OCI-LY3 (cell line): ENCODE measurements around the gene TBL1XR1.

Experiments used
- H2AFZ ChIP-seq: fragments of 200-600, 300-600 bp; shearing (Covaris generic); 2 replicates; pipeline ENCODE4 v1.6.0; 2014; ENCODE audit warnings: antibody characterized with exemption, low read depth, low read length
- H3K27ac ChIP-seq: fragments of 200-600, 300-600 bp; sonication (generic); 2 replicates; pipeline ENCODE4 v1.5.1; 2014; ENCODE audit warnings: mild to moderate bottlenecking, low read length, moderate library complexity, mixed read lengths
- H3K27me3 ChIP-seq: fragments of 200-600, 300-600 bp; sonication (generic); 2 replicates; pipeline ENCODE4 v1.6.1; 2014; ENCODE audit warnings: low read depth, low read length, mixed read lengths
- H3K36me3 ChIP-seq: fragments of 200-600, 300-600 bp; sonication (generic); replicated peaks from 2 replicates; pipeline ENCODE3; 2014; ENCODE audit warnings: low read depth, low read length, mixed read lengths
- H3K4me1 ChIP-seq: fragments of 300-600, 200-600 bp; sonication (generic); 2 replicates; pipeline ENCODE4 v1.6.1; 2014; ENCODE audit warnings: low read length, mixed read lengths
- H3K4me2 ChIP-seq: fragments of 200-600, 300-600 bp; sonication (generic); 2 replicates; pipeline ENCODE4 v1.6.1; 2014; ENCODE audit warnings: low read length, mixed read lengths
- H3K4me3 ChIP-seq: fragments of 300-600, 200-600 bp; sonication (generic); 2 replicates; pipeline ENCODE4 v1.5.1; 2014; ENCODE audit warnings: antibody characterized with exemption, mild to moderate bottlenecking, low read length, moderate library complexity
- H3K79me2 ChIP-seq: fragments of 300-600, 200-600 bp; shearing (Covaris generic); 2 replicates; pipeline ENCODE4 v1.6.1; 2014; ENCODE audit warnings: mild to moderate bottlenecking, low read length, mixed read lengths
- H3K9ac ChIP-seq: fragments of 300-600, 200-600 bp; shearing (Covaris generic); 2 replicates; pipeline ENCODE4 v1.6.0; 2014; ENCODE audit warnings: mild to moderate bottlenecking, low read length, moderate library complexity
- H3K9me3 ChIP-seq: fragments of 200-600, 300-600 bp; shearing (Covaris generic); 2 replicates; pipeline ENCODE4 v1.6.1; 2014; ENCODE audit warnings: low read length, mixed read lengths; ENCODE audit not compliant: insufficient read depth
- H4K20me1 ChIP-seq: fragments of 200-600, 300-600 bp; sonication (generic); 2 replicates; pipeline ENCODE4 v1.6.1; 2016; ENCODE audit warnings: low read length, mixed read lengths; ENCODE audit not compliant: insufficient read depth
- CTCF ChIP-seq: fragments of 200-600, 300-600 bp; sonication (generic); IDR thresholded peaks from 2 replicates; pipeline ENCODE4 v1.5.1; 2014; ENCODE audit warnings: antibody characterized with exemption, low read length, low read depth
- EZH2phosphoT487 ChIP-seq: fragments of 200-600 bp; shearing (Covaris generic); IDR thresholded peaks from 2 replicates; pipeline ENCODE4 v1.6.1; 2018; ENCODE audit warnings: antibody characterized with exemption, mixed run types, low read depth

Gene TBL1XR1

GRCh38 chr3:177123822-177124221 is 73.5 kb downstream of the TBL1XR1 start:
- no peak for TF ChIP-seq EZH2phosphoT487
- TF ChIP-seq CTCF = no peak
- H3K36me3 ChIP-seq = peaks cover 28% of the 10 kb centered on the region
- no peak overlapping the region for H2AFZ ChIP-seq
- H3K9ac ChIP-seq = no peak overlapping the region
- peaks cover 100% of the 10 kb centered on the region for H4K20me1 ChIP-seq
- no peak overlapping the region for H3K27ac ChIP-seq
- no peaks in the 10 kb centered on the region for H3K9me3 ChIP-seq
- H3K27me3 ChIP-seq = no peaks in the 10 kb centered on the region
- no peak overlapping the region for H3K4me2 ChIP-seq
- H3K4me1 ChIP-seq = no peaks in the 10 kb centered on the region; the same call in 1 of the 2 replicates
- H3K4me3 ChIP-seq = no peak overlapping the region
- peaks cover 100% of the 10 kb centered on the region for H3K79me2 ChIP-seq

GRCh38 chr3:177122183-177122856 is 75.0 kb downstream of the TBL1XR1 start:
- Histone ChIP-seq H3K27me3 (no peaks in the 10 kb centered on the region), H2AFZ (no peak overlapping the region), H3K9me3 (no peaks in the 10 kb centered on the region), H3K9ac (no peak overlapping the region), H3K4me2 (no peak overlapping the region), H3K36me3 (peaks cover 28% of the 10 kb centered on the region), H3K4me3 (no peak overlapping the region), H4K20me1 (peaks cover 100% of the 10 kb centered on the region), H3K79me2 (peaks cover 100% of the 10 kb centered on the region), H3K4me1 (no peaks in the 10 kb centered on the region; the same call in 1 of the 2 replicates), H3K27ac (no peak overlapping the region)
- TF ChIP-seq CTCF (no peak), EZH2phosphoT487 (no peak)

- no peaks in the 10 kb centered on the region for H3K9me3 ChIP-seq
- no peaks in the 10 kb centered on the region; the same call in 1 of the 2 replicates for H3K4me1 ChIP-seq
- TF ChIP-seq EZH2phosphoT487 = no peak
- no peak for TF ChIP-seq CTCF
- no peak overlapping the region for H3K27ac ChIP-seq
- peaks cover 100% of the 10 kb centered on the region for H3K79me2 ChIP-seq
- no peak overlapping the region for H3K4me2 ChIP-seq
- H3K9ac ChIP-seq = no peak overlapping the region
- H3K36me3 ChIP-seq = peaks cover 22% of the 10 kb centered on the region
- H3K27me3 ChIP-seq = no peaks in the 10 kb centered on the region
- H4K20me1 ChIP-seq = peaks cover 100% of the 10 kb centered on the region
- no peak overlapping the region for H3K4me3 ChIP-seq
- no peak overlapping the region for H2AFZ ChIP-seq
These were observed 77.5 kb downstream of the TBL1XR1 start for GRCh38 chr3:177119829-177120228.

- Histone ChIP-seq H3K36me3 (peaks cover 12% of the 10 kb centered on the region), H3K27me3 (no peaks in the 10 kb centered on the region), H3K4me3 (no peak overlapping the region), H3K4me1 (peaks cover 37% of the 10 kb centered on the region), H2AFZ (no peak overlapping the region), H3K79me2 (peaks cover 99% of the 10 kb centered on the region), H3K27ac (no peak overlapping the region), H3K9ac (no peak overlapping the region), H3K4me2 (no peak overlapping the region), H4K20me1 (peaks cover 97% of the 10 kb centered on the region), H3K9me3 (no peaks in the 10 kb centered on the region)
- no peak for TF ChIP-seq CTCF
- no peak for TF ChIP-seq EZH2phosphoT487
These were observed 83.0 kb downstream of the TBL1XR1 start for GRCh38 chr3:177114253-177114652.
